Measurements from ENCODE around the gene ULK1.

ULK1 gene

DNA sequence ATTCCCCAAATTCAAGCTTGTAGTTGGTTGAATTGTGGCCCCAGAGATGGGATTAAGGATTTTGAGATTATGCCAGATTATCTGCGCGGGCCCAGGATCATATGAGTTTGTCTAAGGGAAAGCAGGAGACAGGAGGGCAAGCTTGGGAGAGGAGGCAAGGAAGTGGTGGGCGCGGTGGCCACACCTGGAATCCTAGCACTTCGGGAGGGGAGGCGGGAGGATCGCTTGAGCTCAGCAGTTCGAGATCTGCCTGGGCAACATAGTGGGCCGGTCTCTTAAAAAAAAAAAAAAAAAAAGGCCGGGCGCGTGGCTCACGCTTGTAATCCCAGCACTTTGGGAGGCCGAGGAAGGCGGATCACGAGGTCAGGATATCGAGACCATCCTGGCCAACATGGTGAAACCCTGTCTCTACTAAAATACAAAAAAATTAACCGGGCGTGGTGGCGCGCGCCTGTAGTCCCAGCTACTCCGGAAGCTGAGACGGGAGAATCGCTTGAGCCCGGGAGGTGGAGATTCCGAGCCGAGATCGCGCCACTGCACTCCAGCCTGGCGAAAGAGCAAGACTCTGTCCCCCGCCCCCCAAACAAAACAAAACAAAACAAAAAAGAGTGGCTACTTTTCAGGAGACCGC is 33.8 kb downstream of the ULK1 start (continued):
- TF ChIP-seq IKZF3 (tag by site-specific recombination; IDR thresholded peaks at IDR 0.05) (no peak), ZNF26 (tag by site-specific recombination; IDR thresholded peaks at IDR 0.05) (no peak), ZNF792 (tag by site-specific recombination; IDR thresholded peaks at IDR 0.05) (no peak), ZNF529 (tag by site-specific recombination; IDR thresholded peaks at IDR 0.05; ENCODE audit: insufficient replicate concordance) (no peak), KLF1 (tag by site-specific recombination; IDR thresholded peaks at IDR 0.05) (peak; percentile 16; the same call in 1 of the 2 replicates), ZNF121 (tag by site-specific recombination; IDR thresholded peaks at IDR 0.05) (no peak), ZEB2 (tag by site-specific recombination; IDR thresholded peaks at IDR 0.05) (0 out of 2 replicates have a peak, but pooled peaks have one; percentile 11), HOXD13 (CRISPR knock-in tag; IDR thresholded peaks at IDR 0.05; ENCODE audit: borderline replicate concordance) (no peak), ZNF239 (tag by site-specific recombination; IDR thresholded peaks at IDR 0.05) (no peak)
- TF ChIP-seq, protein P1, sequence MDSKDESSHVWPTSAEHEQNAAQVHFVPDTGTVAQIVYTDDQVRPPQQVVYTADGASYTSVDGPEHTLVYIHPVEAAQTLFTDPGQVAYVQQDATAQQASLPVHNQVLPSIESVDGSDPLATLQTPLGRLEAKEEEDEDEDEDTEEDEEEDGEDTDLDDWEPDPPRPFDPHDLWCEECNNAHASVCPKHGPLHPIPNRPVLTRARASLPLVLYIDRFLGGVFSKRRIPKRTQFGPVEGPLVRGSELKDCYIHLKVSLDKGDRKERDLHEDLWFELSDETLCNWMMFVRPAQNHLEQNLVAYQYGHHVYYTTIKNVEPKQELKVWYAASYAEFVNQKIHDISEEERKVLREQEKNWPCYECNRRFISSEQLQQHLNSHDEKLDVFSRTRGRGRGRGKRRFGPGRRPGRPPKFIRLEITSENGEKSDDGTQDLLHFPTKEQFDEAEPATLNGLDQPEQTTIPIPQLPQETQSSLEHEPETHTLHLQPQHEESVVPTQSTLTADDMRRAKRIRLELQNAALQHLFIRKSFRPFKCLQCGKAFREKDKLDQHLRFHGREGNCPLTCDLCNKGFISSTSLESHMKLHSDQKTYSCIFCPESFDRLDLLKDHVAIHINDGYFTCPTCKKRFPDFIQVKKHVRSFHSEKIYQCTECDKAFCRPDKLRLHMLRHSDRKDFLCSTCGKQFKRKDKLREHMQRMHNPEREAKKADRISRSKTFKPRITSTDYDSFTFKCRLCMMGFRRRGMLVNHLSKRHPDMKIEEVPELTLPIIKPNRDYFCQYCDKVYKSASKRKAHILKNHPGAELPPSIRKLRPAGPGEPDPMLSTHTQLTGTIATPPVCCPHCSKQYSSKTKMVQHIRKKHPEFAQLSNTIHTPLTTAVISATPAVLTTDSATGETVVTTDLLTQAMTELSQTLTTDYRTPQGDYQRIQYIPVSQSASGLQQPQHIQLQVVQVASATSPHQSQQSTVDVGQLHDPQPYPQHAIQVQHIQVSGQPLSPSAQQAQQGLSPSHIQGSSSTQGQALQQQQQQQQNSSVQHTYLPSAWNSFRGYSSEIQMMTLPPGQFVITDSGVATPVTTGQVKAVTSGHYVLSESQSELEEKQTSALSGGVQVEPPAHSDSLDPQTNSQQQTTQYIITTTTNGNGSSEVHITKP (tag by site-specific recombination; IDR thresholded peaks at IDR 0.05), result peak; percentile 49; the same call in 1 of the 2 replicates
- TF ChIP-seq, protein P2, sequence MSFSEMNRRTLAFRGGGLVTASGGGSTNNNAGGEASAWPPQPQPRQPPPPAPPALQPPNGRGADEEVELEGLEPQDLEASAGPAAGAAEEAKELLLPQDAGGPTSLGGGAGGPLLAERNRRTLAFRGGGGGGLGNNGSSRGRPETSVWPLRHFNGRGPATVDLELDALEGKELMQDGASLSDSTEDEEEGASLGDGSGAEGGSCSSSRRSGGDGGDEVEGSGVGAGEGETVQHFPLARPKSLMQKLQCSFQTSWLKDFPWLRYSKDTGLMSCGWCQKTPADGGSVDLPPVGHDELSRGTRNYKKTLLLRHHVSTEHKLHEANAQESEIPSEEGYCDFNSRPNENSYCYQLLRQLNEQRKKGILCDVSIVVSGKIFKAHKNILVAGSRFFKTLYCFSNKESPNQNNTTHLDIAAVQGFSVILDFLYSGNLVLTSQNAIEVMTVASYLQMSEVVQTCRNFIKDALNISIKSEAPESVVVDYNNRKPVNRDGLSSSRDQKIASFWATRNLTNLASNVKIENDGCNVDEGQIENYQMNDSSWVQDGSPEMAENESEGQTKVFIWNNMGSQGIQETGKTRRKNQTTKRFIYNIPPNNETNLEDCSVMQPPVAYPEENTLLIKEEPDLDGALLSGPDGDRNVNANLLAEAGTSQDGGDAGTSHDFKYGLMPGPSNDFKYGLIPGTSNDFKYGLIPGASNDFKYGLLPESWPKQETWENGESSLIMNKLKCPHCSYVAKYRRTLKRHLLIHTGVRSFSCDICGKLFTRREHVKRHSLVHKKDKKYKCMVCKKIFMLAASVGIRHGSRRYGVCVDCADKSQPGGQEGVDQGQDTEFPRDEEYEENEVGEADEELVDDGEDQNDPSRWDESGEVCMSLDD (tag by site-specific recombination; IDR thresholded peaks at IDR 0.05), result peak; percentile 67; the same call in 1 of the 2 replicates

DNA sequence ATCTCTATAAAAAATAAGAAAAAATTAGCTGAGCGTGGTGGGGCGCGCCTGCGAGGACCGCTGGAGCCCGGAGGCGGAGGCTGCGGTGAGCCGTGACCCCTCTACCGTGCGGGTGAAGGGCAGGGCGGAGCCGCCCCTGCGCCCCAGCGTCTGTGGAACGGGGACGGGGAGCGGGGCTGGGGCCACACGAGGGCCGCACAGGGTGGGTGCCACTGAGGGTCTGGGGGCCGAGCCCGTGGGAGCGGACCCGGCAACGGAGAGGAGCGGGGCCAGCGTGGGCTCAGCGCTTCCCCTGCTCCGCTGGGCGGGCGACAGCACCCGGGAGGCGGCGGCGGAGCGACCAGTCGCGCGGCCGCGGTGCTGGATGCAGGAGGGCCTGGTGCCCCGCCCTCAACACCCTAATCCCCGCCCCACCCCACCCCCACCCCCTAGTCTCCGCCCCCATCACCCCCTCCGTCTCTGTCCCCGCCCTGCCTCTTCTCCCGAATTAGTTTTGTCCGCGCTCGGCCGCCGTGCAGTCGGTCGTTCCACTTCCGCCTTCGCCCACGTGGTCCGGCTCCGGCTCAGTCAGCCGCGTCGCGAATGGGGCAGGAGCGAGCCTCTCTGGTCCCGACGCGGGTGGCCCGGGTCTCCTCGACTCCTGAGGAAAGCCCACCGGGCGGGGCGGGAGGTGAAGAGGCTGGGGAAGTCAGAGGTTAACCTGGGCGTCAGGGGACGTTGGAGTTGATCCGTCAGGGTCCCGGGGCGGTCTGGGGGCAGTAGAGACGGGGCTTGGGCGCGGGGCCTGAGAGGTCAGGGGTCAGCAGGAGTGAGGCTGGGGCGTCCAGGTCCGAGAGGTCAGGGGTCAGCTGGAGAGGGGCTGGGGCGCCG is 34.5 kb downstream of the ULK1 start, which contains the start of gene PUS1:
Gene PUS1 (plus strand): TSS at position 566 of the 870 bp plus-strand sequence. CDS start 447 bp downstream, outside the sequence.
- CTCF ChIA-PET, result interaction anchor here (0.6 to 1.1 kb wide), 3 partner anchors 46 to 100 kb away, joined by 3 to 5 read pairs (median 3); no protein-coding TSS in a partner anchor
- Histone ChIP-seq H3K36me3 (ENCODE audit: control insufficient read depth in 2 of 2, insufficient read depth in 1 of 2, low read length in 2 of 2) (peaks cover 18 to 35% of the 10 kb centered on the region in 2 experiments), H3K4me3 (ENCODE audit: low read depth, low read length) (peak within 1 kb of the TSS; percentile 90)
- TF ChIP-seq GLI4 (tag by site-specific recombination; IDR thresholded peaks at IDR 0.05) (no peak), REST (tag by site-specific recombination; IDR thresholded peaks at IDR 0.05) (no peak), ZFP3 (tag by site-specific recombination; IDR thresholded peaks at IDR 0.05; ENCODE audit: low read depth) (no peak), ZNF501 (tag by site-specific recombination; IDR thresholded peaks at IDR 0.05) (peak; percentile 68; the same call in 1 of the 2 replicates), KLF16 (tag by site-specific recombination; IDR thresholded peaks at IDR 0.05) (peak; percentile 62; the same call in 1 of the 2 replicates), ZNF311 (tag by site-specific recombination; IDR thresholded peaks at IDR 0.05; ENCODE audit: borderline replicate concordance) (no peak), ZNF843 (tag by site-specific recombination; IDR thresholded peaks at IDR 0.05) (no peak), BCL11A (tag by site-specific recombination; IDR thresholded peaks at IDR 0.05; ENCODE audit: low read depth) (peak; percentile 98), ZSCAN16 (tag by site-specific recombination; IDR thresholded peaks at IDR 0.05) (0 out of 2 replicates have a peak, but pooled peaks have one; percentile 27), OSR2 (tag by site-specific recombination; IDR thresholded peaks at IDR 0.05) (no peak)

More for the DNA sequence above, 34.5 kb downstream of the ULK1 start, which contains the start of gene PUS1:
- H3K9me3 ChIP-seq (ENCODE audit: control insufficient read depth, insufficient read depth, low read depth, low read length), result no peaks in the 10 kb centered on the region
- peak within 1 kb of the TSS; percentile 78; the same call in 1 of the 2 replicates for H3K27ac ChIP-seq (ENCODE audit: extremely low read depth, low read depth, low read length)
- no peaks in the 10 kb centered on the region for H3K4me1 ChIP-seq (ENCODE audit: control insufficient read depth, insufficient read depth, low read length)
- POLR2A ChIA-PET, result interaction anchor here (0.6 to 1.5 kb wide), 7 partner anchors 12 to 69 kb away, joined by 3 to 5 read pairs (median 4); no protein-coding TSS in a partner anchor
